B cell (primary cell): ENCODE data around the gene ZNF407.

Experiments used
- CTCF ChIP-seq: fragments of 200-600 bp; IDR thresholded peaks from one replicate; pipeline ENCODE4 v1.8.0; 2022; ENCODE audit warnings: antibody characterized with exemption, mild to moderate bottlenecking
- EZH2 ChIP-seq: IDR thresholded peaks from 2 replicates; pipeline ENCODE4 v1.6.1; 2012; ENCODE audit warnings: borderline replicate concordance, low read depth, mild to moderate bottlenecking, moderate library complexity, low read length; ENCODE audit not compliant: insufficient read depth, poor library complexity, severe bottlenecking

- TF ChIP-seq CTCF (no peak), EZH2 (no peak)
These were observed 18.1 kb upstream of the ZNF407 start for GRCh38 chr18:74579496-74580065.
